Medulla oblongata (tissue), 1 donor: ENCODE results near the gene CPNE8.

Experiments
- DNase-seq: peaks from one replicate; pipeline ENCODE4 v3.0.0-alpha.2; 2015; ENCODE audit errors: extremely low spot score

The CPNE8 gene

GRCh38 chr12:38728894-38729293 is 176.5 kb downstream of the CPNE8 start:
- no peak for DNase-seq

- no peak for DNase-seq
Measured at GRCh38 chr12:38721611-38722252, 183.7 kb downstream of the CPNE8 start.

GRCh38 chr12:38720661-38721060 is 184.7 kb downstream of the CPNE8 start:
- DNase-seq = no peak

- DNase-seq = no peak
Measured at GRCh38 chr12:38713294-38713693, 192.1 kb downstream of the CPNE8 start.

- no peak for DNase-seq
Measured at GRCh38 chr12:38711054-38711453, 194.3 kb downstream of the CPNE8 start.

DNA sequence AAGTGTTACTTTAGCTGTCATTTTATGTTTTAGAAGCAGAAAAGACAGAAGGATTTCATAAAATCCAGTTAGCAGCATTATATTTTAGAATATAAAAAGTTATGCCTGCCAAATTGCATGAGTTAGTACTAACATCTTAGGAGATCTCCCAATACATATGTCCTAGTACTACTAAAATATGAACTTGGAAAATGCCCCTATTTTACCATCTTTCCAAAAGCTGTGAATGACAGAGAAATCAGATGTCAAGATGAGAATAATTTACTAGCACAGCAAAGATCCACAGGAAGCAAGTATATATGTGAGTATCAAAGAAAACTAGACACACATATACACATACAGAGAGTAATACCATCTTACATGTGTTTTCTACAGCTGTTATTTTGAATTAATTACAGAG is 196.9 kb downstream of the CPNE8 start:
- DNase-seq = no peak

DNA sequence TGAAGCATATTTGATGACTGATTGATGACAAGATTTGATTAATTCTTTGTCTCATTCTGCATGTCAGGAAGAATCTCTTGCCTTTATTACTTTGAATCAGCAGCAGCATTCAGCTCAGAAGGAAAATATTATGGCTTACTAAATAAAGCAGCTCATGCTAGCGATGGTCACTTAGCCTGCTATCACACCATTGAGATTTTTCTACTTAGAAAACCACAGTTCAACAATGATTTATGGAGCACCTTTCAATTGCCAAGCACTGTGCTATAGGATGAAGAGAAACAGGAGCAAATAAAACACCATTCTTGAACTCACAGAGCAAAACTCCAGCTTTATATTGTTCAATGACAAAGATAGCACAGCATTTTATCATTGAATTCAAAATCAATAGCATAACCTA is 197.7 kb downstream of the CPNE8 start:
- DNase-seq = no peak

- no peak for DNase-seq
Measured at GRCh38 chr12:38697289-38697688, 208.1 kb downstream of the CPNE8 start.

DNA sequence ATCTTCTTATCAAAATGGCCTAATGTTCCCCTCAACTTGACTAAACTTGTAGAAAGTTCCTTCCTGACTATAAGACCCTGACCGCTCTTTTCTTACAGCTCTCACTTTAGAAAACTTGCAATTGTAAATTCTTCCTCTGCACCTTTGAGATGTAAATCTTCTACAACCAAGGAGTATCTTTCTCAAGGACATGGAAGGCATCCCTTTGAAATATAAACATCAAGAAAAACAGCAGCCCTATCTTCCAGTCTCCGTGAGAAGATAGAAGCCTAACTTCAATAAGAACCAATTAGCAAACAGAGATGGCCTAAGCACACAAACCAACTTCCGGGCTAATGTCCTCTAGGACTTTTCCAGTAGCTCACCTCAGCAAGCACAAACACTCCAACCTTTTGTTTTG is 210.3 kb downstream of the CPNE8 start:
- DNase-seq = no peak

DNA sequence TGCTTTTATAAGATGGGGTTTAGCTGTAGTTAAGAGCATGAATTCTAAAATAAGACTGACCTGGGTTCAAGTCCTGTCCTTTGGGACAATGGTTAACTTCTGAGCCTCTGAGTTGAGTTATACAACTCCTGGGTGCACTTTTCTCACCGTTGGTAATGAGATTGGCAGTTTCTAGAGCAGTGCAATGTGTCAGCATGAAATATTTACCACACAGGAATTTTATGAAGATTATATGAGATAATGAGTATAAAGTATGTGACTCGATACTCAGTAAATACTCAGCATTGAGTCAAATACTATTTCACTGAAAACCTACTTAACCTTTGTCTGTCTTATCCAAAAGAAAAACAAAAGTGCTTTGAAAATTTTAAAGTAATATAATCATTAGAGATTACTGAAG is 214.2 kb downstream of the CPNE8 start:
- no peak for DNase-seq

GRCh38 chr12:38690646-38691045 is 214.7 kb downstream of the CPNE8 start:
- DNase-seq = no peak

- DNase-seq = no peak
Measured at GRCh38 chr12:38689704-38690103, 215.7 kb downstream of the CPNE8 start.

DNA sequence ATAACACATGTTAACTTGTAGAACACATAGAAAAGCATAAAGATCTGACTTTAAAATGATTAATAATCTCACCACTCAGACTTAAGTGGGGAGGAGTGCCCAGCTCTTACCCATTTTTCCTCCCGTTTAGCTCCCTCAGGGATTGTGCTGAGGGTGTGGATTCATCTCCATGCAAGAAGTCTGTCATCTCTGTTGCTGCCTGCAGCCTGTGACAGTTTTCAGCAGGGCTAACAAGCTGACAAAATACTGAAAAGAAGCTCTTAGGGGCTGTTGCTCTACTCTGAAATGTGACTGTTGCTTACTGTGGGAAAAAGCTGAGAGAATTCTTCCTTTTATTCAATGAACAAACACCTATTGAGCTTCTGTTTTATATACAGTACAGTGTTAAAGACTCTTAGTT is 216.2 kb downstream of the CPNE8 start:
- DNase-seq = no peak

DNA sequence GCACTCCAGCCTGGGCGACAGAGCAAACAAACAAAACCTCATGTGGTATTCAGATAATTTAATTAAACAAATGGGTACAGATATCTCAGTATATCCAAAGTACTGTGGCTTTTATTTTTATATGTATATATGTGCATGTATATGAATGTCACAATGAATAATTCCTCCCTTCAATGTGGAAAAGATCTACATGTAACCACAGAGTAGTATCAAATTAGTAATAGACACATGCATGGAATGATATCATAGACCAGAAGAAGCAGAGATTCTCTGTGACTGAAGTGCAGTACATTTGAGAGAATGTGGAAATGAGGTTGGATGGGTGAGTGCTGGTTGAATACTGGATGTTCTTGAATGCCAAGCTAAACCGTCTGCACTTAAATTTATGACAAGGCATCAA is 222.9 kb downstream of the CPNE8 start:
- no peak for DNase-seq

GRCh38 chr12:38669530-38669929 is 235.9 kb downstream of the CPNE8 start:
- no peak for DNase-seq

DNA sequence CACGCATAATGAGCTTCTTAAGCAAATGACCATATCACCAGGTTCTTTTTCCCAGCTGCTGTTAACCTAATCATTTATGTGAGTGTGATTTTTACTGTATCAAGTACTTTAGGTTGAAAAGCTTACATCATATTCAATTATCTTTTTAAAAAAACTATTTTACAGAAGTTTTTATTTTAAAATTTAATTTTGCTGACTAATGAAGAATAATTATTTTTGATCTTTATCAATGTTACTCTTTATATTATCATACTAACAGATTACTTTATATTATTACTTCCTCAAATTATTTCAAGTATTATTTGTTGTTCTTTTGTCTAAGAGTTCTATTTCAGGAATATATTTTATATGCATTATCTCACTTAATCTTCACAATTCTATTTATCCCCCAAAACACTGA is 236.3 kb downstream of the CPNE8 start:
- no peak for DNase-seq

GRCh38 chr12:38666425-38666824 is 239.0 kb downstream of the CPNE8 start:
- DNase-seq = no peak

DNA sequence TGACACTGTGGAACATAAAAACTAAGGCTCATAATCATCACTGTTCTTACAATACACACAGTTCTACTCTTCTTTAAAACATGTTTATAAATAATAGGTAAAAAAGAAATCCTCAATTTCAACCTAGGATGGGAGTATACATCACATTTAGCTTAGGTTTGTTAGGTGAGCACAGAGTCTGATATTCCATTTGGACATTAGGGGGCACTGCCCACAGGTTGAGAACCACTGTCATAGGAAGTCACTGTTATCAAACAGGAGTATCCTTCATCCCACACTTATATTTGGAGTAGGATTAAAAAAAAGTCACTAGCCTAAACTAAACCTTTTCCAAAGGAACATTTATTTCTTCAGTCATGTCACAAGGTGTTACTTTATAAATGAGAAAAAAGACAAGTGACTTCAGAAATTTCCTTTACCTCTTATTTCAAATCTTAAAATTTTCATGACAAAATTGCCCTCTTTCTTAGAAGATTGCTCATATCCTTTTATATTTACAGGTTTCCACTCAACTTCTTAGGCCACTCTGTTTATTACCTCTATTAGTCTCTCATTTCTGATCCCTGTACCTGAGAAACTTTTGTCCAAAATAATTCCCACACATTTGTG is 240.6 kb downstream of the CPNE8 start:
- no peak for DNase-seq

DNA sequence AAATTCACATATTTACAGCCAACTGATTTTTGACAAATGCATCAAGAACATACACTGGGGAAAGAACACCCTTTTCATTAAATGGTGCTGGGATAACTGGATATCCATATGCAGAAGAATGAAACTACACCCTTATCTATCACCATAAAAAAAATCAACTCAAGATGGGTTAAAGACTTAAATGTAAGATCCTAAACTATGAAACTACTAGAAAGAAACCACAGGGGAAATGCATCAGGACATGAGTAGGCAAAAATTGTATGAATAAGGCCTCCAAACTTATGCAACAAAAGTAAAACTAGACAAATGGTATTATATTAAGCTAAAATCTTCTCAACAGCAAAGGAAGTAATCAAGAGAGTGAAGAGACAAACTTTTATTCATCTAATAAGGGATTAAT is 242.6 kb downstream of the CPNE8 start:
- no peak for DNase-seq

DNA sequence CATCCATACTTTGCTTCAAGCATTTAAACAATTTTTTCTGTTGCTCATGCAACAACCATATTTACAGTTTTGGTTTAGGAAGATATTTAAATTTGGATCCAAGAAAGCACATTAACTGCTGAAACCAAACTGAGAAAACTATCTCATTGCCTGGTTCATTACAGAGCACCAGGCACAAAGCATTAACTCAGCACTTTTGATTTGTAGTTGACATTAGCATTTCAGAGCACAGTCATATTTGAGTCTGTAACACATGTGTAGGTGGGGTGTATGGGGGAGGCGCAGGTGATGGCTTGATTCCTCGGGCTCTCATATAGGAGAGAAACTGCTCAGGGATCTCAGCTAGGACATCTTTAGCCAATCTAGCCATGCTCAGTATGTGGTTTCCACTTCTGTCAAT is 251.7 kb downstream of the CPNE8 start:
- no peak for DNase-seq

DNA sequence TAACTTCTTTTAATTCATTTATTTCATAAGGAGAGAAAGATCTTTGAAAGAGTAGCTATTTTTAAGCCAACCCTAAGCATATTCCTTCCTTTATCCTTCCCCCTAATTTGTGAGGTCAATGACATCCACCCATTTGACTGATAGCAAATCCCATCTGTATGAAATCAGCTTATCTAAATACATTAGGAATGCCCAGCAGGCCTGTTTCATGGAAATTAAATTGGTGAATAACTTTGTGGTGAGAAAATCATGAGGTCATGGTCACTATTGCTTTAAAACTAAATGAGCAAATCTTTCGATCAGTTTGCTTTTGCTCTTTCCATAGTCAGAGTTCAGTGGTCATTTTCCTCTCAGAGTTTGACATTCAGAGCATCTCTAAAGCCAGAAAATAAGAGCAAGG is 256.6 kb downstream of the CPNE8 start:
- no peak for DNase-seq

DNA sequence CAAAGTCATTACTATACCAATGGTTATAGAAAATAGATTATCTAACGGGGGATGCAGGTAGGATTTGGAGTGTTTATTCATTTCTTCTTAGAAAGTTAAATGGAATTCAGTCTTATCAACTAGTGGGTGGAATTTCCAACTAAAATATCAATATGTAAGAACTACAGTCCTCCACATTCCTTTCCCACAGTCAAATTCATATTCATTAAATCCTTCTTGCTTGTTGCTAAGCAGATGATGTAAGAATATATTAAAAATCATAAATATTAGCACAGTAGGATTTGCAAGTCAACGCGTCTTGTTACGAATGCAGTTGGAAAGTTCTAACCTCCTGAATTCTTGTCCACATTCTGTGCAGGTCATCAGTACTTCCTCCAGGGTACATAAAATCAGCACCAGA is 259.2 kb downstream of the CPNE8 start:
- DNase-seq = no peak

DNA sequence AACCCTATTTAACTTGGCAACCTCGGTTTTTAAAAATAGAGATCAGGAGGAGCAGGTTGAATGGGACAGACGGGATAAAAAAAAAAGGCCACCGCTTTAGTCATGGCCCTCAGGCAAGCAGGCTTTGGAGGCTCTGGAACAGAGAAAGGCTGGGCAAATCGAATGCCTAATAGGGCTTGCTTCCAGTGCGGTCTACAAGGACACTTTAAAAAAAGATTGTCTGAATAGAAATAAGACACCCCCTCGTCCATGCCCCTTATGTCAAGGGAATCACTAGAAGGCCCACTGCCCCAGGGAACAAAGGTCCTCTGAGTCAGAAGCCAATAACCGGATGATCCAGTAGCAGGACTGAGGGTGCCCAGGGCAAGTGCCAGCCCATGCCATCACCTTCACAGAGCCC is 265.8 kb downstream of the CPNE8 start:
- DNase-seq = no peak

DNA sequence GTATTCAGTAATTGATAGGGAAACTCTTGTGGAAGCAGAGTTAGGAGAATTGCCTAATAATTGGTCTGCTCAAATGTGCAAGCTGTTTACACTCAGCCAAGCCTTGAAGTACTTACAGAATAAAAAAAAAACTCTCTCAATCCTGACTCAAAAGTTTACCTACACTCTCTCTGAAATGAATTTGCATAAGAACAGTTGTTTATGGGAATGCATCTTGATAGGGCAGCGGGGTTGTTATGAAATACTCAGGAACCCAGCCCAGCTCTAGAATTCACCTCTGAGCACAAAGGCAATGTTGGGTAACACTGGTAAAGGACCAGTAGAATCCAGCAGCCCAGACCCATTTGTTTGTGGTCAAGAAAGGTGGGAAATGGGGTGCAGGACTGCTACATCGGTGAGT is 267.0 kb downstream of the CPNE8 start:
- no peak for DNase-seq
